Skeletal muscle cell (primary cell): ENCODE measurements around the gene IDUA.
"Not testable (repeated sequence)": the region's sequence is repeated elsewhere in the genome, so short reads cannot be mapped to it uniquely, and the experiment has no call there.

Experiments
- DNase-seq: peaks from one replicate; pipeline ENCODE4 v3.0.0-alpha.2; 2010; ENCODE audit warnings: low read depth
- H3K4me3 ChIP-seq: 2 replicates; pipeline ENCODE4 v1.5.1; 2011; ENCODE audit warnings: low read depth, mild to moderate bottlenecking, control low read depth, low read length, moderate library complexity

Gene IDUA

DNA sequence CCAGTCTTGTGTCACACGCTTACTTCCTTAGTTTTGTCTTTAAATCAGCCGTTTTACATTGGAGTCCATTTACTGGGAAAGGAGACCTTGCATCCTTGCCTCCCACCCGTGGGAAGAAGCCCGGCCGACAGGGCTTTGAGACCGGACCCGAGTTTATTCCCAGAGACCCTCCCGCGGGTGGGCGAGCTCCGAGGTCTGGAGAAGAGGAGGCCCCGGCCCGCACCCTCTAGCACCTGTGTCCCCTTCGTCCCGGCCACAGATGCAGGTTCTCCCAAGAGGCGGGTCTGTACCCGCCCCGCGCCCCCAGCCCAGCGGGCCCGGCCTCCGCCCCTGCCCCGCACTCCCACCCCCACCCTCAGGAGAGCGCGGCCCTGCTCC lies 10.1 kb downstream of the IDUA start:
- no peak overlapping the region for H3K4me3 ChIP-seq
- no peak for DNase-seq

DNA sequence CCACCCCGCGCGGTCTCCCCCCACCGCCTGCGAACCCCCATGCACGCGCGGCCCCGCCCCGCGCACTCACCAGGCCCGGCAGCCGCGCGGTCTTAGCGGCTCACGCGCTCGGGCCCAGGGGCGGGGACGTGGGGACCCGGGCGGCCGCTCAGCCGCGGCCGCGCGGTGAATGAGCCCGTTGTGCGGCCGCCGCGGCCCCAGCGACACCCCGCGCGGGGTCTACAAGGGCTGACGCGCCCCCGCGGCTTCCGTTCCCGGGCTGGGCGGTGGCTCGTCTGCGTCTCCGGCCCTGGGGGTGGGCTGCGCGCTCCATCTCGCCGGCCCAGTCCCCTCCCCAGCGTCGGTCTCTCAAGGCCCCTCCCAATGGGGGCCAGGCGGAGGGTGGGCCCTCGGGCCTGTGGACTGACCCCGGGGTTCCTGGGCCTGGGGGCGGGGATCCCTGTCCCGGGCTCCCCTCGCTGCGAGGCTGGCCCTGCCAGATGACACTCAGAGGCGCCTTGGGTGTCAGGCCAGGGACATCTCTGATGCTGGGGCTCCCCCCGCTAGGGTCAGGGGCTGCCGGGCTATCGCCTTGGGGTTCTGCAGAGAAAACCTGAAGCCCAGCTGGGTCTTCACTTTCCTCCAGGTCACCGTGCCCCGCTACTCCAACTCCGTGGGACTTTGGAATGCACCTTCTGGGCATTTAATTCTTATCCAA lies 10.7 kb downstream of the IDUA start:
- H3K4me3 ChIP-seq = peak overlapping the region; percentile 39
- no peak for DNase-seq

DNA sequence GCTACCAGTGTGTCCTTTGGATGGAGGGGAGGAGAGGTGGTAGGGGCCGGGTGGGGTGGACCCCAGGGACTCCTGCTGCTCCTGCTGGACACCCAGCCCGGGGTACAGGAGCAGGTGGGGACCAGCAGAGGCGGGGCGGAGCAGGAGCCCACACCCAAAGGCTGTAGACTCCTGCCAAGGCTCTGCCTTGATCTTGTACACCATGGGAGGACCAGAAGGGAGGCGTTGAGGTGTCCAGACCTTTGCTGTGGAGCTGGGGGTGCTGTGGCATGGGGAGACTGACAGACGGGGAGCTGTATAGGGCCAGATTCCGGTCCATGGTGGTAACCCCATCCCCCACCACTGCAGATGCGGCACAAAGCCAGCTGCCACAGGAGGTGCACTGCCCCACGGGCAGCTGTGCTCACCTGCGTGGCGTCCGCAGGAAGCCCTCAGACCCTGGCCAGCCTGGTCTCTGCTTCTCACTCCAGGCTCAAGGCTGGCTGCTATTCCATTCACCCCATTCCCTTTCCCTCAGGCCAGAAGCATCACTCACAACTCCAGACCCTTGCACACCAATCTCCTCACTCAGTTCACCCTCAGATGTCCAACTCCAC lies 11.3 kb downstream of the IDUA start:
- H3K4me3 ChIP-seq = no peak overlapping the region
- no peak for DNase-seq

DNA sequence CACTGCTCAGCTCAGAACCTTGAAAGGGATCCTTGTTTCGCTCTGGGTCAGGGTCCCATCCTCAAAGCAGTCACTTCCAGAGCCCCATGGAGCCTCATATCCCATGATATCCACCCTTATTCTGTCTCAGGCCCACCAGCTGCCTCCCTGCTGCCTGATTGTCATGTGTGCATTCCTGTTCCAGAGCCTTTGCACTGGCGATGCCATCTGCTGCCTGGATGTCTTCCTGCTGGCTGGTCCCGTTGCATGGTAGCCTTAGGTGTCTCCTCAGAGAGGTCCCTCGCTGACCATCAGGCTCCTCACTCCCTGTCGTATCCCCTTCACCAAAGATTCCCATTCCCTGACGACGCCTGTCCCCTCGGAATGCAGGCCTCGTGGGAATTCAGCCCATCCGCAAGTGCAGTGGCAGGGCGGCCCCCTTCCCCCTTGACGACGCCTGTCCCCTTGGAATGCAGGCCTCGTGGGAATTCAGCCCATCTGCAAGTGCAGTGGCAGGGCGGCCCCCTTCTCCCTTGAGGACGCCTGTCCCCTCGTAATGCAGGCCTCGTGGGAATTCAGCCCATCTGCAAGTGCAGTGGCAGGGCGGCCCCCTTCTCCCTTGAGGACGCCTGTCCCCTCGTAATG lies 12.5 kb downstream of the IDUA start:
- H3K4me3 ChIP-seq, DNase-seq: not testable (repeated sequence)

DNA sequence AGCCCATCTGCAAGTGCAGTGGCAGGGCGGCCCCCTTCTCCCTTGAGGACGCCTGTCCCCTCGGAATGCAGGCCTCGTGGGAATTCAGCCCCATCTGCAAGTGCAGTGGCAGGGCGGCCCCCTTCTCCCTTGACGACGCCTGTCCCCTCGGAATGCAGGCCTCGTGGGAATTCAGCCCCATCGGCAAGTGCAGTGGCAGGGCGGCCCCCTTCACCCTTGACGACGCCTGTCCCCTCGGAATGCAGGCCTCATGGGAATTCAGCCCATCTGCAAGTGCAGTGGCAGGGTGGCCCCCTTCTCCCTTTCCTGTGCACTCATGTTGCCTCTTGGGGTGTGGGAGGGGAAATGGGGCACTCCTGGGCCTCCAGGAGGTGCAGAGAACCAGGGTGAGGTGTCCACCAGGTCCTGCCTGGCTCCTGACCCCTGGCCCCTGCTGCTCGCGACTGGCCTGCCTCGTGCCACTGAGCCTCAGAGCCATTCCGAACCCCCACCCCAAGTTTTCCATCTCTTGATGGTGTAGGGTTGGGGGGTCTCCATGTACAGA lies 13.1 kb downstream of the IDUA start:
- DNase-seq = no peak
- H3K4me3 ChIP-seq = no peak overlapping the region

DNA sequence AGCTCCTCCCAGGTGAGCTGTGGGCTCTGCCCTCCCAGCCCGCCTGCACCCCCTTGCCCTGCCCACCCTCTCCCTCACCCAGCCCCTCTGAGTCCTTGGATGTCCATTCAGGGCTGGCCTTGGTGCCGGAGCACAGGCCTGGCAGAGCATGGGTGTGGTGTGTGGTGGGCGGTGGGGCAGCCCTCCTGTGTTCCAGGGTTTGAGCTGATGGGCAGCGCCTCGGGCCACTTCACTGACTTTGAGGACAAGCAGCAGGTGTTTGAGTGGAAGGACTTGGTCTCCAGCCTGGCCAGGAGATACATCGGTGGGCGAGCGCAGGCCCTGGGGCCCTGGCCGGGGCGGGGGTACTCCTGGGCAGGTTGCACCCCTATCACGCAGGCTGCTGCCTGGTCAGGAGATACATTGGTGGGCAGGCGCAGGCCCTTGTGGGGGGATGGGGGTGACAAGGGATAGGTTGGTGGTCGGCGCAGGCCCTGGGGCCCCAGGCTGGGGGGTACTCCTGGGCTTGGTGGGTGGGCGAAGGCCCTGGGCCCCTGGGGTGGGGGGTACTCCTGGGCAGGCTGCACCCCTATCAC lies 13.9 kb downstream of the IDUA start:
- no peak overlapping the region for H3K4me3 ChIP-seq
- no peak for DNase-seq

DNA sequence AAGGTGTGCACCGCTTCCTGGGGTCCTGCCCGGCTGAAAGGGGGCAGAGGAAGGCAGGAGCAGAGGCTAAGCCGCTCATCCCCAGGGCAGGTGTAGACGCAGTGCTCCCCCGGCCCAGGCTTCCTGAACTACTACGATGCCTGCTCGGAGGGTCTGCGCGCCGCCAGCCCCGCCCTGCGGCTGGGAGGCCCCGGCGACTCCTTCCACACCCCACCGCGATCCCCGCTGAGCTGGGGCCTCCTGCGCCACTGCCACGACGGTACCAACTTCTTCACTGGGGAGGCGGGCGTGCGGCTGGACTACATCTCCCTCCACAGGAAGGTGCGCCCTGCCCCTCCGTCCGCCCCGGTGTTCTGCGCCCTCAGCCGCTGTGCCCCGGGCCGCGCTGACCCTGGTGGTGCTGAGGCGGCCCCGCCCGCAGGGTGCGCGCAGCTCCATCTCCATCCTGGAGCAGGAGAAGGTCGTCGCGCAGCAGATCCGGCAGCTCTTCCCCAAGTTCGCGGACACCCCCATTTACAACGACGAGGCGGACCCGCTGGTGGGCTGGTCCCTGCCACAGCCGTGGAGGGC lies 14.8 kb downstream of the IDUA start:
- no peak for DNase-seq
- H3K4me3 ChIP-seq = no peak overlapping the region

DNA sequence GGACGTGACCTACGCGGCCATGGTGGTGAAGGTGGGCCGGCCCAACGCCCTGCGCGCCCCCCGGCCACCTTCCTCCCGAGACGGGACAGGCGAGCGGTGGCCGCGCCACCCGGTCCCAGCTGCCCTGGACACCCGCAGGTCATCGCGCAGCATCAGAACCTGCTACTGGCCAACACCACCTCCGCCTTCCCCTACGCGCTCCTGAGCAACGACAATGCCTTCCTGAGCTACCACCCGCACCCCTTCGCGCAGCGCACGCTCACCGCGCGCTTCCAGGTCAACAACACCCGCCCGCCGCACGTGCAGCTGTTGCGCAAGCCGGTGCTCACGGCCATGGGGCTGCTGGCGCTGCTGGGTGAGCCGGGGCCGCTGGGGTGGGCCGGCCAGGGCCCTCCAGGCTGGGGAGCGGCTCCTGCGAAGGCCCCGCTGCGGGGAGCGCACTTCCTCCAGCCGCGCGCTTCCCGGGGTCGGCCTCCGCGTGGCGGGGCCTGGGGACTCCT lies 15.3 kb downstream of the IDUA start:
- no peak overlapping the region for H3K4me3 ChIP-seq
- DNase-seq = no peak

DNA sequence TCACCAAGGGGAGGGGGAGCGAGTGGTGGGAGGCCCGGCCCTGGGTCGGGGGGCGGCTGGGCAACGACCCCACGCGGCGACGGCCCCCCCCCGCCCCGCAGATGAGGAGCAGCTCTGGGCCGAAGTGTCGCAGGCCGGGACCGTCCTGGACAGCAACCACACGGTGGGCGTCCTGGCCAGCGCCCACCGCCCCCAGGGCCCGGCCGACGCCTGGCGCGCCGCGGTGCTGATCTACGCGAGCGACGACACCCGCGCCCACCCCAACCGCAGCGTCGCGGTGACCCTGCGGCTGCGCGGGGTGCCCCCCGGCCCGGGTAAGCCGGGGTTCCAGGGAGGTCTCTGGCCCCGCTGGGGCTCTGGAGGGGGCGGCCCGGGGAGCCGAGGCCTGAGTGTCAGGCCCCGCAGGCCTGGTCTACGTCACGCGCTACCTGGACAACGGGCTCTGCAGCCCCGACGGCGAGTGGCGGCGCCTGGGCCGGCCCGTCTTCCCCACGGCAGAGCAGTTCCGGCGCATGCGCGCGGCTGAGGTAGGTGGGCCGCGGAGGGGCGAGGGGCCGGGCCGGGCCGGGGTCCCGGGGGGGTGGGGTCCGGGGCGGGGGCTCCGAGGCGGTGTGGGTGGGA lies 15.9 kb downstream of the IDUA start:
- no peak for DNase-seq
- H3K4me3 ChIP-seq = no peak overlapping the region

DNA sequence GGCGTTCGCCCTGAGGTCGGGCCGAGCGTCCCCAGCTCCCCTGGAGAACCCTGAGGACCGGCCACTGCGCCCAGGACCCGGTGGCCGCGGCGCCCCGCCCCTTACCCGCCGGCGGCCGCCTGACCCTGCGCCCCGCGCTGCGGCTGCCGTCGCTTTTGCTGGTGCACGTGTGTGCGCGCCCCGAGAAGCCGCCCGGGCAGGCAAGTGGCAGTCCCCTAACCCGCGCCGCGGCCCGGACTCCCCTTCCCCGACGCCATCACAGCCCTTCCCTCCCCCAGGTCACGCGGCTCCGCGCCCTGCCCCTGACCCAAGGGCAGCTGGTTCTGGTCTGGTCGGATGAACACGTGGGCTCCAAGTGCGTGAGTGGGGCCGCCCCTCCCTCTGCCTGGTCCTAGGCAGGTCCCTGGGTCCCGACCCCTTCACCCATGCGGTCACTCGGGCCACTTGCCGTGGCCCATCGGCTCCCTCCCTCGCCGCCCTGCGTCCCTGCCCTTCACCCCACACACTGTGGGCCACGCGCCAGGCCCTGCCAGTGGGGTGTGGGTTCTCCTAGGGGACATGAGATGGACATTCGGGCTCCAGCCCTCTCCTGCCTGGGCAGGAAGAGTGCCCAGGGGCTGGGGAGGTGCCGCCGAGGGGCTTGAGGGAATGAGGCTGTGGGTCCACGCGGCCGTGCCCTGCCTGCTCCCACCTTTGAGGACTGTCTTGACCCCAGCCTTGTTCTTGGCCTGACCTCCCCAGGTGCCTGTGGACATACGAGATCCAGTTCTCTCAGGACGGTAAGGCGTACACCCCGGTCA lies 16.6 kb downstream of the IDUA start:
- no peak for DNase-seq
- H3K4me3 ChIP-seq = no peak overlapping the region

DNA sequence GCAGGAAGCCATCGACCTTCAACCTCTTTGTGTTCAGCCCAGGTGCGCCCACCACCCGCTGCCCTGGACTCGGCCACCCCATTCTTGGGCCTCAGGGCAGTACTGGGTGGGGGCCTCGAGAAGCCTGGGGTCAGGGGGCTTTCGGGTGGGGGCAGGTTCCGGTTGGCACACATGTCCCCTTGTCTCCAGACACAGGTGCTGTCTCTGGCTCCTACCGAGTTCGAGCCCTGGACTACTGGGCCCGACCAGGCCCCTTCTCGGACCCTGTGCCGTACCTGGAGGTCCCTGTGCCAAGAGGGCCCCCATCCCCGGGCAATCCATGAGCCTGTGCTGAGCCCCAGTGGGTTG lies 17.2 kb downstream of the IDUA start:
- H3K4me3 ChIP-seq = no peak overlapping the region
- no peak for DNase-seq

DNA sequence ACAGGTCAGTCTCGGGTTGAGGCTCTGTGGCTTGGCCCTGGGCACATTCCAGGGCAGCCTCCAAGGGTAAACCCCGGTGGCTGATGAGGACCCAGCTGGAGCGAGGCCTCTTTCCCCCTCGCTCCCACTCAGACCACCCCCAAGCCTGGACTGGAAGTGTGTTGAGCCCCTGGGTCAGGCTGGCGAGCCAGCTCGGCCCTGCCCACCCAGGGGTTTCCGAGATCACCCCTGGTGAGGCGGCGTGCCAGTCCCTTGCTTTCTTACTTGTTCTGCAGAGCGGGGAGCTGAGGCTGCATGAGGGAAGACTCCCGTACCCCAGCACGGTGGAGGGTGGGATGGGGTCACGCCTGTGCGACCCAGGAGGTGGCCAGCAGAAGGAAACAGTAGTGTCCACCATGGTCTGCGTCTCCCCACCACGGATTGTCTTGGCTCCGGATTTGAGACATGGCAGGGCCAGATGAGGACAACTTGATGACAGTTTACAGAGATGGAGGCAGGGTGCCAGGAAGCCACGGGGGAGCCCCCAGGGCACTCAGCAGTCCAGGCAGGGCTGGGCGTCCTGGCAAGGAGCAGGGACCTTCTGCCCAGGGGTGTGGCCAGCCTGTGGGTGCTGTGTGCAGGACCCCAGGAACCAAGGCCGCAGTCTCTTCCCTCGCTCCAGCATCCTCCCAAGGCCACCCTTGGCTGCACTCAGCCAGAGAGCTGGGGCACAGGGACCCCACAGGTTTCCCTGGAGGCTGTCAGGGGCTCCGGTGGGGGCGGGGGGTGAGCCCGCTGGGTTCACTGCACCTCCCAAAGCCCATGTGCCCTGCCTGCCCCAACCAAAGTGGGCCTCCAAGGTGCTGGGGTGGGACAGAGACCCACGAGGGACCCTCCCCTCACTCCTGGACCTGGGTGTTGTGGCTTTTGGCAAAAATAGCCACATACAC lies 18.0 kb downstream of the IDUA start:
- H3K4me3 ChIP-seq = no peak overlapping the region
- no peak for DNase-seq

DNA sequence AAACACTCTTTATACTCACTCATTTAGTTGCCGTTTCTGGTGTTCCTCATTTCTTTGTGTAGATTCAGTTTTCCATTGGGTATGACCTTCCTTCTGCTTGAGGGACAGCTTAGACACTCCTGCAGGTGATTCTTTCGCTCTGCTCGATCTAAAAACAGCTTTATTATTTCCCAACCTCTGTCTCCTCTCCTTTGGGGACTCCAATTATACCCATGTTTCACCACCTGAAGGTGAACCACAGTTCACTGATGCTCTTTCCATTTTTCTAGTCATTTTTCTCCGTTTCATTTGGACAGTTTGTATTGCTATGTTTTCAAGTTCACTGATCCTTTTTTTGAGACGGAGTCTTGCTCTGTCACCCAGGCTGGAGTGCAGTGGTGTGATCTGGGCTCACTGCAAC lies 20.0 kb downstream of the IDUA start:
- no peak overlapping the region for H3K4me3 ChIP-seq
- no peak for DNase-seq

DNA sequence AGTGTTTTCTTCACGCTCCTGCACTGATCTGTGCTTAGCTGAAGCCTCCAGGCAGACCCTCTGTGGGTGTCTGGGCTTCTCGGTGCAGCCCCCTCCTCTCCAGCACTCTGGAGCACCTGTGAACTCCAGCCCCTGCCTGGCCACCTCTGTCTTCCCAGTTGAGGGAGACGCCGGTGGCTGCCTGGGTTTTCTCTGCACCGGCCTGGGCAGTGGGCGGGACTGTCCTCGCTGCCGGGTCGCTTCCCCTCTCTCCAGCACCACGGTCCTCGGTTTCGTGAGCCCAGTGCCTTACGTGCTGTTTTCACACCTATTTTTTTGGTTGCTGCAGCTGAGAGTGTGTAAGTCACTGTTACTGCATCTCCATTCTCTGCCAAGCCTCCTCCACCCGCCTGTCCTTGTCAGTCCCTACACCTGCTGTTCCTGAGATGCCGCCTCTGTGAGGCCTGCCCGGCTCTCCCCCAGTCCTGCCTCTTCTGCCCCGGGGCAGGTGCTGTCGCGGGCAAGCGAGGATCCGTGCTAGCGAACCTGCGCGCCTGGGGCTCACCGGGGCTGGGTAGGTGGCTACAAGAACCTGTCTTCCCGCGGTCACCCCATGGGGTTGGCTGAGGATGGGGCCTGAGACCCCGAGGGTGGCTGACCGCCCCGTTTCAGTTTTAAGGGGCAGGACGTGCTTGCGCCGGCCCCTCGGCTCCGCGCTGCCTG lies 22.1 kb downstream of the IDUA start:
- no peak for DNase-seq
- H3K4me3 ChIP-seq = peak overlapping the region; percentile 66

DNA sequence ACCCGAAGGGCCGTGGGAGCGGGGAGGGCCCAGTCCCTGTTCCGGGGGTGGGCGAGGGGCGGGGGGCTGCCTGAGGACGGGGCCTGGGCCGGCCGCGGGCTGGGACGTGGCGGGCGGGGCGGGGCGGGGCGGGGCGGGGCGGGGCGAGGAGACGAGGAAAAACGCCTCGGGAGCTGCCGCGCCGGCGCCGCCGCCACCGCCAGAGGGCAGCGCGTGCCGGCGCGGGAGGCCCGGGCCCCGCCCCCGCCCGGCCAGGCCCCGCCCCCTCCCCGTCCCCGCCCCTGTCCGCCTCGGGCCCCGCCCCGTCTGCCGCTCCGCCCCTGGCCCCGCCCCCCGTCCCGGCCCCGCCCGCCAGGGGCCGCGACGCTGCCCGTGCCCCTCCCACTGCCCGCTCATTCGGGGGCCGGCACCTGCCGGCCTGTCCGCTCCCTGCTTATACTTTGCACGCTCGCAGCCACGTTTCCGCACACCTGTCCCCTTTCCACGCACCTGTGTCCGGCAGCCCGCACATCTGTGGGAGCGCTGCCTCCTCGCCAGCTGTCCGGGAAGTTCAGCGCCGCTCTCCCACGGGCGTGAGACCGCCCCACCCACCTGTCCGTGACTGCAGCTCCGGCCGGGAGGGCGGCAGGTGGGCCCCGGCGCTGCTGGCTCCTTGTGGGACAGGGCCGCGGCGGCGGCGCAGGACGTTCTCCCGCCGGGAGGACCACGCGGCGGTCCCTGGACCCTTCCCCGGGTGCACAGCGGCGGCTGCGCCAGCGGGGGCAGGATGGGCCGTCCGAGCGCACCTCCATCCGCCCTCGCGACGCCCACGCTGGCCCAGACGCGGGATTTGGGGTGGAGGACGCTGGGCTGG lies 22.9 kb downstream of the IDUA start:
- DNase-seq = no peak
- peak overlapping the region; percentile 66 for H3K4me3 ChIP-seq

DNA sequence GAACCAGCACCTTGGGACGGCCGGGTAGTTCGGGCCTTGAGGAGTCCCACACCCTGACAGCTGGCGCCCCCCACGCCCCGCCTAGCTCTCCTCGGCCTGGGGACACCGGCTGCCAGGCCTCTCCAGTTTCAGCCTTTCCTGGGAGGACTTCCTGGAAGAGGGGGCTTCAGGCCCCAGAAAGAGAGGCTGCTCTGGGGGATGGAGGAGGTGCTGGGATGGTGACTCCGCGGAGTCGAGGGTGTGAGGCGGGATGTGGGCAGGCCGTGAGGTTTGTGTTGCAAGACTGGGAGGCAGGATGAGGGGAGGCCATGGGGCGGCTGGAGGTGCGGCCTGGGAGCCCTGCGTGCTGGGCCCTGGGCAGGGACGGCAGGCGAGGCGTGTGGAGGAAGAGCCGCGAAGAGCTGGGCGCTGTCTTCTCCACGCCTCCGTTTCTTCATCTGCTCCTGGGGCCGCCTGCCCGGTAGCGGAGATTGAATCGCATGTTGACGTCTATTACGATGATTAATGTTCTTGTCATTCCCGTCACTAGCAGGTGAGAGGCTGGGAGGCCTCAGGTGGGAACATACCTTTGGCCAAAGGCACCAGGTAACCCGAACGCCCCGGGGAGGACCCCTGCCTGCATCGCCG lies 23.7 kb downstream of the IDUA start:
- peak overlapping the region; percentile 43 for H3K4me3 ChIP-seq
- peak; percentile 68 for DNase-seq
